NCI-H2227 (cell line): ENCODE results near the gene NEMP1.
"Not testable (repeated sequence)": the region's sequence is repeated elsewhere in the genome, so short reads cannot be mapped to it uniquely, and the experiment has no call there.

Experiments
- DNase-seq: peaks from one replicate; lab custom pipeline; 2025; ENCODE audit not compliant: unreplicated experiment; lab: John Stamatoyannopoulos, UW

NEMP1 gene

DNA sequence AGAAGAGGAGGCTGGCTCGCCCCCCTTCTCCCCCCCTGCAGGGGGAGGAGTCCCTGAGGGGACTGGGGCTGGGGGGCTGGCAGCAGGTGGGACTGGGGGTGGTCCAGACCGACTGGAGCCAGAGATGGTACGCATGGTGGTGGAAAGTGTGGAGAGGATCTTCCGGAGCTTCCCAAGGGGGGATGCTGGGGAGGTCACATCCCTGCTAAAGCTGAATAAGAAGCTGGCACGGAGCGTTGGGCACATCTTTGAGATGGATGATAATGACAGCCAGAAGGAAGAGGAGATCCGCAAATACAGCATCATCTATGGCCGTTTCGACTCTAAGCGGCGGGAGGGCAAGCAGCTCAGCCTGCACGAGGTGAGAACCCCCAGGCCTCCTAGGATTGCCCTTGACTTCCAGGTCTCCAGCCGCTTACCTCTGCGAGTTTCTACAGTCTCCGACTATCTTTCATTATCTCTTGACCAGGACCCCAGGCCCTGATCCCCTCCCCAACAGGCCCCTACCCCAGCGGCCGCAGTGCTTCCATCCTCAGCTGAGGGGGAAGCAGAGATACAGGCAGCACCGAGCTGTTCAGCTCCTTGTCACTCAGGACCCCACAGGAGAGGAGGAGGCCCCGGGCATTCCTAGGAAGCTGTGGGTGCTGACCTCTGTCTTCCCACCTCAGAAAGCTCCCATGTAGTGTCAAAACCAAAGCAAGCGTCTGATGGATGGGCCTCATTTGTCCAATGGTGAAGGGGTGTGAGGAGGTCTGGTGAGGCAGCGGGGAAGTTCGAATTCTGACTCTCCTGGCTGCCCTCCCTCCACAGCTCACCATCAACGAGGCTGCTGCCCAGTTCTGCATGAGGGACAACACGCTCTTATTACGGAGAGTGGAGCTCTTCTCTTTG, 13.3 kb upstream of the NEMP1 start:
- DNase-seq: no peak

DNA sequence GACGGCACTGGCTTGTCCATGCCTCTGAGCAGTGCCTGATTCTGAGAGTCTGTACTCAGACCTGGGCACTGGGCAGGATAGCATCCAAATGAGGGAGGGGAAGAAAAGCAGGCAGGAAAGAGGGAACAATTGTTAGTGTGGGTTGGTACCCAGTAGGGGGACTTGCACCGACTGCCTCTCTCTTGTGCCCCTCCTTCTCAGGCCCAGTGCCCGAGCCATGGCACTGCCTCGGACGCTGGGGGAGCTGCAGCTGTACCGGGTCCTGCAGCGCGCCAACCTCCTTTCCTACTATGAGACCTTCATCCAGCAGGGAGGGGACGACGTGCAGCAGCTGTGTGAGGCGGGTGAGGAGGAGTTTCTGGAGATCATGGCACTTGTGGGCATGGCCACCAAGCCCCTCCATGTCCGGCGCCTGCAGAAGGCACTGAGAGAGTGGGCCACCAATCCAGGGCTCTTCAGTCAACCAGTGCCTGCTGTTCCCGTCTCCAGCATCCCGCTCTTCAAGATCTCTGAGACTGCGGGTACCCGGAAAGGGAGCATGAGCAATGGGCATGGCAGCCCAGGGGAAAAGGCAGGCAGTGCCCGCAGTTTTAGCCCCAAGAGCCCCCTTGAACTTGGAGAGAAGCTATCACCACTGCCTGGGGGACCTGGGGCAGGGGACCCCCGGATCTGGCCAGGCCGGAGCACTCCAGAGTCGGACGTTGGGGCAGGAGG, 12.5 kb upstream of the NEMP1 start:
- DNase-seq: peak; percentile 9

DNA sequence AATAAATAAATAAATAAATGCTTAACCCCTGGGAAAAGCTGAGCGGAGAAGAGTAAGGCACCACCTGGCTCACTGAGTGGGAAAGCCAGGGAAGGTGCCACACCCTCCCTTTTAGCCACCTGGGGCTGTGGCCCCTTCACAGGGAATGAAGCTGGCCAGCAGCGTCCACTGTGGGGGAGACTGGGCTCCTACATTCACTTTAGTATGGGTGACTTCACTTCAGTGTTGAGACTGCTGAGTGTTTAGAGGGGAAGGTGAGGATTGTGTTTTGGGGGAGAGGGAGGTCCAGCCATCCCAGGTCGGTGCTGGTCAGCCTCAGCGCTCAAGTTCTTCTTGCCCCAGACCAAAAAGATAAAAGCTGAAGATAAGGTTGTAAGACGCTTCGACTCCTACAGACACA, 11.9 kb upstream of the NEMP1 start:
- DNase-seq: no peak

DNA sequence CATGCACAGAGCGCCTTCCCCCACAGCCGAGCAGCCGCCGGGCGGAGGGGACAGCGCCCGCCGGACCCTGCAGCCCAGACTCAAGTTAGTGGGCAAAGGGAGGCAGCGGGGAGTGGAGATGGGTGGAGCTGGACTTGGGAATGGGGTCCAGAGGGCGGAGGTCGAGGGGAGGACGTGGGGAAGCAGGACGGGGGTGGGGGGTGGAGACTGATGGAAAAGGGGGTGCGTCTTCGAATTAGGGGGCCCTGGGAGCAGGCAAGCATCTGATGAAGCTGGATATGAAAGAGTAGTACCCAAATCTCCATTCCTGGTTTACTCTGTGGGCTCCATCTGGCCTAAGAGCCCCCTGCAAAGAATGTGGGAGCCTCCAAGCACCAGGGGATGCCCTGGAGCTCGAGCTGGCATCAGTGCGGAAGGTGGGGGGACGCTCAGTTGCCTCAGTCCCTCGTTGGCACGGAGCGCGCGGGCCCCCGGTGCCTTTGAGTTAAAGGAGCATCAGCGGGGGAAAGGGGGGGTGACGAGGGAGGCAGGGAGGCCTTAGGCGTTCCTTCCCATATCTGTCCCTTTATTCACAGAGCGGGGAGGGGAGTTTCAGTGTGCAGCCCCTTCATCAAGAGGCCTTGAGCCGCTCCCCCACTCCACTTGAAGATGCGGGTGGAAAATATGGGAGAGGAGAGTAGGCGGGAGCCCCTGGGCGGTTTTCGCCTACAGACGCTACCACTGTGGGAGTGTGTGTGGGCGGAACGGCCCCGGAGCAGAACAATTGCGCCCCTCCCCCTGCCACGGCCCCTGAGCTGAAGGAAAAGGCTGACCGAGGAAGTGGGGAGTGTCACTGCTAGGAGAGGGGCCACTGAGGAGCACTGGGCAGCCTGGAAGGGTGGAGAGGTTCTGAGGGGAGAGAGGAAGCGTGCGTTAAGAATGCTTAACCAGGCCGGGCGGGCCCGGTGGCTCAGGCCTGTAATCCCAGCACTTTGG, 11.0 kb upstream of the NEMP1 start:
- peak; percentile 61 for DNase-seq

DNA sequence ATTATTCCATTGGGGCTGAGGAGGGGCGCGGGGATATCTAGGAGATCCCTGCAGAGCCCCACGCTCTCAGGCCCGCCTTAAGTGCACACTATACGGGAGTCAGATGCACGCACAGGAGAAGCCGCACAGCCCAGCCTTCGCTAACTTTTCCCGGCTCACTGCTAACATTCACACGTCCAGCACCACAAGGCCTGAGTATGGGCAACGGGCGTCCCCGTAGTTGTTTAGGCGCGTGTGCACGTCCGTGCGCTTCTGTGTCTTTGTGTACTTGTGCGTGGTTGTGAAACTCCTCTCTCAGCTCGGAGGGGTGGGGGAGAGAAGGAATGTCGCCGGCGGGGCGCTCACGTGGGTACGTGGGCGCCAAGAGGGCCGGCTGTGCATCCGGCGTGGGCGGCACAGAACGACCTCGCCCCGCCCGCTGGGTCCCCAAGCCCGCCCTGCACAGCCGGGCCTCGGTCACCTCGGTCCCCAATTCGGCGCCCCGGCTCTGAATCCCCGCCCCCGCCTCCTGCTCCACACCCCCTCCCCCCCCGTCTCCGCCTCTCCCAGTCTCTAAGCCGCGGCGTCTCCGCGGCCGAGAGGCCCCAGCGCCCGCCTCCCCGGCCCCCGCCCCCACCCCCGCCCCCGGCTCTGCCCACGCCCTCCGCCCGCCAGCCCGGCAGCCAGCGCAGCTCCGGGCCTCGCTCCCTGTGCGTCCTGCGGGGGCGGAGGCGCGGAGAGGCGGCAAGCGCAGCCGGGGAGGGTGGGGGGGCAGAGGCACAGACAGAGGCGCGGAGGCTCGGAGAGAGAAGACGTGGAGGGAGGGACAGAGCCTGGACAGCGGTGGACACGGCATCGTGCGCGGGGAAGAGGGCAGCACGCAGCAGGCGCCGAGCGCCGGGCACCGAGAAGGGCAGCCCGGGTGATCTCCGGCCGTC, 10.0 kb upstream of the NEMP1 start, which contains the start of gene NAB2:
Gene NAB2 (plus strand): TSS at position 761 of the 917 bp plus-strand sequence. CDS start 158 bp downstream, outside the sequence.
- peak; percentile 91 for DNase-seq

DNA sequence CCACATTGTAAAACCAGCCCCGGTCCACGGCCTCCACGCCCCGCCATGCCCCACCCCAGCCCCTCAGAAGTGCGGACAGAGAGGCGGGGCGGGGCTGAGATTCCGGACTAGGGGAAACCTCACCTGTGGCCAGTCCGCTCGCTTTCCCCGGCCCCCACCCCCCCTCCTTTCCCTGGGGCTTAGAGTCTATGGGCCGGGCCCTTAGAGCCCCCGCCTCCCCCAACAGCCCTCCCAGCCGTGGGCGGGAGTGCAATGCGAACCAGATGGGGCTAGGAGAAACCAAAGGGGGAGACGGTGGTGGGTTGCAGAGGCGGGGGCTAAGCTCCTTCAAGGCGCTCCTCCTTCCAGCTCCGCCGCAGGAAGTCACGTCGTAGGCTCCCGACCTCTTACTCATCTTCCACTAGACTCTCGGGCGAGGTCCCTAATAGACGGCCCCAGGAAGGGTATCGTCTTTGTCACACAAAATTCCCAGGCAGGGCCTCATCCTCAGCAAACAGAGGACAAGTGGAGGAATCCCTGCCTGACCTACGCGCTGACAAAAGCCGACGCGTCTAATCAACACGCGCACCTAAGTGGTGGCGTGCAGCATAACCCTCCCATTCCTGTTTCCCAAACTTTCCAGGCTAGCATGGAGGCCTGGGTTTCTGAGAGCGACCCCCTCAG, 9.2 kb upstream of the NEMP1 start:
- DNase-seq: peak; percentile 92

DNA sequence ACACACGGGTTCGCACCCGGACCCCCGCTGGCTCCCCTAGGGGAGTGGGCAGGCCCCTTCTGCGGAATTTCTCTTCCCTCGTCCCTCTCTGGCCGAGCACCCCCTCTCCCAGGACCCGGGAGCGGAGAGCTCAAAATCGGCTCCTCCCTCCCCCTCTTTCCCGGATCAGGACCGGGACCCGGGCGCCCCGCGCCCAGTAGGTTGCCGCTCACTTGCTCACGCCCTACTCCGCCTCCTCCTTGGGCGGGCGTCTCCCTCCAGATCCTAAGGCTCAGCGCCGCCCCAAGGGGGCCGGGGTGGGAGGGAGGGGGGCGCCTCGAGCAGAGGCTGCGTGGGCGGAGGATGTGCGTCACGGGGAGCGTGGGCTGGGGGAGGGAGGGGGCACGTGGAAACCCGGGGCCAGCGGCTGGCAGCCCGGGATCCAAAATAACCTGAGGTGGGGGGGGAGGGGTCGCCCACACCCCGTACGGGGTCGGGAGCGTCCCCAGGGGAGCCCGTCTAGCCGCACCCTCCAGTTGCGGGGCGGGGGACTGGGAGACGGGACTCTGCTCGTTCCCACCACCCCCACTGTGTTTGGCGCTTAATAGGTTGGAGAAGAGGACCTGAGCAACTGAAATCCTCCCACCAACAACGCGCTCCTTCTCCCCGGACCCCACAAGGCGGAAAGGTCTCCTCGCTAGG, 8.6 kb upstream of the NEMP1 start:
- DNase-seq: peak; percentile 80

DNA sequence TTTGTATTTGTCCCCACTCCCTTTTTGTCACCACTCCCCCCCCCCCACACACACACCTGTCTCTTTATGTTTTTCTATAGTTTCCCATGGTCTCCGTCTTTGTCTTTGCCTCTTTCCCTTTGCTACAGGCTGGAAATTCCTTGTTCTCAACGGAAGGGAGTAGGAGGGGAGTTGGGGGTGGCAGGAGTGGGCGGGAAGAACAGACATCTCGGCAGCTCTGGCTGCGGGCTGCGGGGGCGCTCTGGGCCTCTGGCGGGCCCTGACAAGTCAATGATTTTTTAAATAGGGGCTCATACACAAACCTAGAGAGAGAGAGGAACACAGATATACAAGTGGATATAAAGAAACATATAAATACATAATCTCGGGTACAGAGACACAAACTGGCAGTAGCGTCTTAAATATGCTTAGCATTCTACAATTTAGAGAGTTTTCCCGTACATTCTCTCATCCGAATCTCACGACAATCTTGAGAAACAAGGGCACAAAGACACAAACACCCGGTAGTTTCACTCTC, 8.0 kb upstream of the NEMP1 start:
- peak; percentile 78 for DNase-seq

DNA sequence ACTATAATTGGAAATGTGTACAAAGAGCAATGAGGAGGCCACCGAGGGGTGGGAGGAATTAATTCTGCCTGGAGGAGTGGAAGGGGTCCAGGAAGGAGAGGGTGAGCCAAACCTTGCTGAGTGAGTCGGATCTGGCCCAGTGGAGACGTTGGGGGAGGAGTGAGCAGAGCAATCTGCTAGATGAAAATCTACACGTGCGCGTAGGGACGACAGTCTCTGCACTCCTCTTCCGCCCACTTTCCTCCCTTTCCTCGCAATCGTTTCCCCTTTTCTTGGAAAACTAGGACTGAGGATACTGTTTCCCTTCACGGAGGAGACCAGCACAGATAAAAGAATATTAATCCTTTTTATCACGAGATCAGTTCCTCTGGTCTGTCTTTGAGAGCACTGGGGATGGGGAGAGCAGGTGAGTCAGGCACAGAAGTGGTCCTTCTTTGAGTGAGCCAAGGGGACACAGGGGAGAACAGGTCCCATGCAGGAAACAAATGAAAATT, 7.5 kb upstream of the NEMP1 start:
- peak; percentile 37 for DNase-seq

DNA sequence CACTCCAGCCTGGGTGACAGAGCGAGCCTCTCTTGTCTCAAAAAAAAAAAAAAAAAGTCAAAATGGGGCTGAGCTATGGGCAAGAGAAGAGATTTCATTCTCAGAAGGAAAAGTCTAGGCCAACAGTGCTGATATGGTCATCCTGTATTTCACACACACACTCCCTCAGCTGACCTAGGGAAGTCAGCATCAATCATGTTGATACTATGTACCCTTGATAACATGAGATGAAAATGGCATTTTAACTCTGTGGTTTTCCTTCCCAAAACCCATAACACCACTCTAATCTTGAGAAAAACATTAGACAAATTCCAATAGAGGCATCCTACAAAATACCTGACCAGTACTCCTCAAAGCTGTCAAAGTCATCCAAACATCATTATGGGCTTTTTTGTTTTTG, 2.3 kb upstream of the NEMP1 start:
- no peak for DNase-seq

DNA sequence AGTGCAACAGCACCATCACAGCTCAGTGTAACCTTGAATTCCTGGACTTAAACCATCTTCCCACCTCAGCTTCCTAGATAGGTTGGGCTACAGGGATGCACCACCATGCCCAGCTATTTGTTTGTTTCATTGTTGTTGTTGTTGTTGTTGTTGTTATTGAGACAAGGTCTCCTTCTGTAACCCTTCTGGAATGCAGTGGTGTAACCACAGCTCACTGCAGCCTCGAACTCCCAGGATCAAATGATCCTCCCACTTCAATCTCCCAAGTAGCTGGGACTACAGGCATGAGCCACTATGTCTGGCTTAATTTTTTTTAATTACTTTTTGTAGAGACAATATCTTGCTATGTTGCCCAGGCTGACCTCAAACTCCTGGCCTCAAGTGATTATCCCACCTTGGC, 1.2 kb upstream of the NEMP1 start:
- no peak for DNase-seq

DNA sequence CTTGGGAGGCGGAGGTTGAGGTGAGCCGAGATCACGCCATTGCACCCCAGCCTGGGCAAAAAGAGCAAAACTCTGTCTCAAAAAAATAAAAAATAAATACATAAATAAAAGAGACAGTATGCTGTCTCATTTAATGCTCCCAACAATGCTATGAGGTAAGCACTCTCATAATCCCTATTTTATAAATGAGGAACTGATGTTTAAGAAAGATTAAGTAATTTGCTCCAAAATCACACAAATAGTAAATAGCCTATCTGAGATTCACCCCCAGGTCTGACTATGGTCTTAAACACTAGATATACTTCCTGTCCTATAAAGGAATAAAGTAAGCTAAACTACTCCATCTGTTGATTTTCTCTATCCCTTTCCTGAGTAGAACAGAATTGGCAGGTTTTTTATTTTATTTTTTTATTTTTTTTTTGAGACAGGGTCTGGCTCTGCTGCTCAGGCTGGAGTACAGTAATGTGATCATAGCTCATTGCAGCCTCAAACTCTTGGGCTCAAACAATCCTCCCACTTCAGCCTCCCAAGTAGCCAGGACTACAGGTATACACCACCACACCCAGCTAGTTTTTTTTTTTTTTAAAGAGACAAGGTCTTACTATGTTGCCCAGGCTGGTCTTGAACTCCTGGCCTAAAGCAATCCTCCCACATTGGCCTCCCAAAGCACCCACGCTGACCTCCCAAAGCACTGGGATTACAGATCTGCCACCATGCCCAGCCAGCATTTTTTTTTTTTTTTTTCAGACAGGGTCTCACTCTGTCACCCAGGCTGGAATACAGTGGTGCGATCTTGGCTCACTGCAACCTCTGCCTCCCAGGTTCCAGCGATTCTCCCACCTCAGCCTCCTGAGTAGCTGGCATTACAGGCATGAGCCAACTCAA, 4.8 kb downstream of the NEMP1 start:
- DNase-seq: not testable (repeated sequence)

DNA sequence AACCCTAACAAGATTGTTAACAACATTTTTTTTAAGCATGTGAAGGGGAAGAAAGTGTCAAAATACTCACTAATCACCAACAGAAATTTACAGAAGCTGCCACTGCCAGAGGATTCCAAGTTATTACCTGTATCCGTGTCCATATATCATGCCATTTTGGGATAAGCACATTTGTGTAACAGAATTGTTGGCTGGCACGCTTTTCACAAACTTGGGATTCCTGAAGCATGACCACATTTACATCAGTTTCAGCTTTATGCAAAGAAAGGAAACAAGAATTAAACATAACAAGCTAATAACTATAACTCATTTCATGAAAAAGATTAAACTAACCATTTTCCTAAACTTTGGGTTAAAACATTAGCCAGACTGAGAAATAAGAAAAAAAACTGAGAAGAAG, 5.9 kb downstream of the NEMP1 start:
- no peak for DNase-seq

DNA sequence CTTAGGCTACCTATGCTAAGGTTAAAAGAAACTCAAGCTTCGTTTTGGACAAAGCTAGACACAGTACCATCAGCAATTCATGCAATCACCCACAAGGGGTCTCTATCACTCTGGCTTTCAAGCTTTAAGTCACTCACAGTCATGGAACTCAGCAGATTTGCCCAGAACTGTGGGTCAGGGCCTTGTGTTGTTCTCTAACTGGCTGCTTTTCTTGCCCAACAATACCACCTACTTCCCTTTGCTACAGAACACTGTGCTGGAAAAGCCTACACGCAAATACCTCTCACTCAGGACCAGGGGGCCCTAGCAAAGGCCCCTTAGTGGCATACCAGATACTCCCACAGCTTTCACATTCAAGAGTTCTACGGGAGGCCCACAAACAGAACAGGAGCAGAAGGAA, 9.1 kb downstream of the NEMP1 start:
- peak; percentile 68 for DNase-seq

DNA sequence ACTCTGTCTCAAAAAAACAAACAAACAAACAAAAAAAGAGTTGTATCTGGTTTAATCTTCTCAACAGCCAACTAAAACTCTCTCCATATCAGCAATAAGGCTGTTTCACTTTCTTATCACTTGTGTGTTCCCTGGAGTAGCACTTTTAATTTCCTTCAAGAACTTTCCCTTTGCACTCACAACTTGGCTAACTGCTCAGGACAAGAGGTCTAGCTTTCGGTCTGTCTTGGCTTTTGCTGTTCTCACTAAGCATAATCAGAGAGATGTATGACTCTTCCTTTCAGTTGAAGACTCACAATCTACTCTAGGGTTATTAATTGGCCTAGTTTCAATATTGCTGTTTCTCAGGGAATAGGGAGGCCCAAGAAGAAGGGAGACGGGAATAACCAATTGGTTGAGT, 12.3 kb downstream of the NEMP1 start:
- DNase-seq: no peak

DNA sequence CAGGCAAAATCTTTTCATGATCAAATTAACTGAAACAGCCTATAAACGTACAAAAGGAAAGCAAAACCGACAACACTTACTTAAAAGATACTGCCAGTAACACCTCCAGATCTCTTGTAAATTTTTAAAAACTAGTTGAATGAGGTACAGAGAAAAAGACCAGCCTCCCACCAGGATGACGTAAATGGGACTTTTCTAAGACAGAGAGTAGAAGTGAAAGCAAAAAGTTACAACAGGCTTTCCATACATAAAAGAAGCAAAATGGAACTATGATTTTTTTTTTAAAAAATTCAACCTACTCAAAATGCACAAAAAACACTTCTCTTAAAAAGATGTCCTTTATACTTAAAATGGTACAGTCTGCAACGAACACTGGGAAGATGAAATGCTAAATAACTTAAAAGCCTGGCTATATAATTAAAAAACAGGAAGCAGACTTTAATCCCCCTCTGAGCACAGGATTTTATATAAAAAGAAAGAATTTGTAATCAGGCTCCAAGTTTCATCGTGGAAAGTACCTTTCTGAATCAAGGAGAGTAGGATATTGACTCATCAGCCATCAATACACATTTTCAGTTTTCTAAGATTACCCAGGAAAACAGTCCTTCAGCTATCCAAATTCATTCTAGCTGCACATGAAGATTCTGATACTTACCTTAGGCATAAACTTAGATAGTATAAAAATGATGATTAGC, 14.5 kb downstream of the NEMP1 start:
- no peak for DNase-seq

DNA sequence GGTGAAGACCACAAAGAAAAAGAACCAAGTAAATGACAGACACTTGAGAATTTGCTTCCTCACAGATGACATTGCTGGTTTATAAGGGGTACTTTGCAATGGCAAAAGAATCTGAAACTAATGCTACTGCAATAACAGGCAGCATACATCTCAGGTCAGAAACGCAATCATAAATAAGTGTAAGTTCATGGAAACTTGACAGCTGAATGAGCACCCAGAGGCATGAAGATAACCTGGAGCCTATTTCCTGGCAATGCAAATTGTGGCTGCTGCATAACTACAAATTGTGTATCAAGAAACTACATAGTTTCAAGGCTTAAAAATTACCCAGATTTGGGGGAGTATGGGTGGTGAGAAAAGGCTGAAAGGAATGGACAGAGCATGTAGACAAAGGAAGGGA, 20.1 kb downstream of the NEMP1 start:
- peak; percentile 41 for DNase-seq
